ENCODE results near the gene STPG2. TPM values are rescaled to one million over a fixed set of nuclear protein-coding genes. Genes with fewer than 3 reads are reported as not detected.

The STPG2 gene
- total RNA-seq, 2 experiments from 2014 or later, result not detected

GRCh38 chr4:97587912-97588311 is 555.4 kb downstream of the STPG2 start:
- intact Hi-C loops (cut with micrococcal nuclease; ENCODE audit: unreplicated experiment), result no loop called here
- TF ChIP-seq CTCF (conservative IDR thresholded peaks at IDR 0.05; ENCODE audit: low read length) (no peak), EZH2phosphoT487 (IDR thresholded peaks at IDR 0.05; ENCODE audit: borderline replicate concordance, low read depth, low read length) (no peak)
- DNase-seq (ENCODE audit: low spot score), result no peak
- Histone ChIP-seq H3K9me3 (ENCODE audit: low read length) (no peaks in the 10 kb centered on the region), H4K20me1 (ENCODE audit: insufficient read depth, low read length) (no peaks in the 10 kb centered on the region), H3K4me1 (ENCODE audit: insufficient read depth, low read length, poor library complexity, severe bottlenecking) (no peaks in the 10 kb centered on the region), H3K4me3 (ENCODE audit: low read depth, low read length, poor library complexity, severe bottlenecking) (no peak overlapping the region), H3K9me2 (ENCODE audit: insufficient read depth, low read length) (no peaks in the 10 kb centered on the region), H3K4me2 (ENCODE audit: low read length) (no peak overlapping the region), H2AFZ (ENCODE audit: low read length) (no peak overlapping the region), H3K27ac (ENCODE audit: low read depth, low read length, poor library complexity, severe bottlenecking) (no peak overlapping the region), H3K79me2 (ENCODE audit: insufficient read depth, low read depth, low read length) (no peaks in the 10 kb centered on the region), H3K36me3 (ENCODE audit: insufficient read depth, low read length) (no peaks in the 10 kb centered on the region)
- ChIA-PET CTCF (ENCODE audit: unreplicated experiment) (no interaction called here), POLR2A (interaction anchor here (0.7 kb wide), 1 partner anchor 392 kb away, joined by 3 read pairs; no protein-coding TSS in a partner anchor)
- no TSS peak for BruUV-seq (replicated peaks)

GRCh38 chr4:97585274-97585673 is 558.0 kb downstream of the STPG2 start:
- H3K36me3 ChIP-seq (ENCODE audit: insufficient read depth, low read length), result no peaks in the 10 kb centered on the region
- intact Hi-C loops (cut with micrococcal nuclease; ENCODE audit: unreplicated experiment), result no loop called here
- no peak overlapping the region for H2AFZ ChIP-seq (ENCODE audit: low read length)
- H3K4me1 ChIP-seq (ENCODE audit: insufficient read depth, low read length, poor library complexity, severe bottlenecking), result no peaks in the 10 kb centered on the region
- BruUV-seq (replicated peaks), result no TSS peak
- H3K9me3 ChIP-seq (ENCODE audit: low read length), result no peaks in the 10 kb centered on the region
- H3K4me2 ChIP-seq (ENCODE audit: low read length), result no peak overlapping the region
- H3K4me3 ChIP-seq (ENCODE audit: low read depth, low read length, poor library complexity, severe bottlenecking), result no peak overlapping the region
- H4K20me1 ChIP-seq (ENCODE audit: insufficient read depth, low read length), result no peaks in the 10 kb centered on the region
- DNase-seq (ENCODE audit: low spot score), result no peak
- CTCF ChIA-PET (ENCODE audit: unreplicated experiment), result no interaction called here
- H3K27ac ChIP-seq (ENCODE audit: low read depth, low read length, poor library complexity, severe bottlenecking), result no peak overlapping the region
- no peaks in the 10 kb centered on the region for H3K9me2 ChIP-seq (ENCODE audit: insufficient read depth, low read length)
- no peaks in the 10 kb centered on the region for H3K79me2 ChIP-seq (ENCODE audit: insufficient read depth, low read depth, low read length)
- POLR2A ChIA-PET, result no interaction called here
- no peak for TF ChIP-seq EZH2phosphoT487 (IDR thresholded peaks at IDR 0.05; ENCODE audit: borderline replicate concordance, low read depth, low read length)
- no peak for TF ChIP-seq CTCF (conservative IDR thresholded peaks at IDR 0.05; ENCODE audit: low read length)

GRCh38 chr4:97582890-97583289 is 560.4 kb downstream of the STPG2 start:
- Histone ChIP-seq H3K4me2 (ENCODE audit: low read length) (no peak overlapping the region), H3K9me2 (ENCODE audit: insufficient read depth, low read length) (no peaks in the 10 kb centered on the region), H3K36me3 (ENCODE audit: insufficient read depth, low read length) (no peaks in the 10 kb centered on the region), H3K9me3 (ENCODE audit: low read length) (no peaks in the 10 kb centered on the region), H2AFZ (ENCODE audit: low read length) (no peak overlapping the region), H3K4me3 (ENCODE audit: low read depth, low read length, poor library complexity, severe bottlenecking) (no peak overlapping the region), H4K20me1 (ENCODE audit: insufficient read depth, low read length) (no peaks in the 10 kb centered on the region), H3K4me1 (ENCODE audit: insufficient read depth, low read length, poor library complexity, severe bottlenecking) (no peaks in the 10 kb centered on the region), H3K79me2 (ENCODE audit: insufficient read depth, low read depth, low read length) (no peaks in the 10 kb centered on the region), H3K27ac (ENCODE audit: low read depth, low read length, poor library complexity, severe bottlenecking) (no peak overlapping the region)
- no TSS peak for BruUV-seq (replicated peaks)
- TF ChIP-seq CTCF (conservative IDR thresholded peaks at IDR 0.05; ENCODE audit: low read length) (no peak), EZH2phosphoT487 (IDR thresholded peaks at IDR 0.05; ENCODE audit: borderline replicate concordance, low read depth, low read length) (no peak)
- no peak for DNase-seq (ENCODE audit: low spot score)
- ChIA-PET POLR2A (interaction anchor here (0.6 kb wide), 1 partner anchor 19 kb away, joined by 3 read pairs; no protein-coding TSS in a partner anchor), CTCF (ENCODE audit: unreplicated experiment) (no interaction called here)
- intact Hi-C loops (cut with micrococcal nuclease; ENCODE audit: unreplicated experiment), result no loop called here
